ENCODE measurements around the gene NFX1. TPM values are rescaled to one million over a fixed set of nuclear protein-coding genes. Genes with fewer than 3 reads are reported as not detected.

Gene NFX1
- total and polyA plus RNA-seq, 9 of the 15 experiments (the other 6 are each of a cell fraction or from before 2014, with no cell fraction given) = 8.8 to 38.9 (median 26.8) TPM

DNA sequence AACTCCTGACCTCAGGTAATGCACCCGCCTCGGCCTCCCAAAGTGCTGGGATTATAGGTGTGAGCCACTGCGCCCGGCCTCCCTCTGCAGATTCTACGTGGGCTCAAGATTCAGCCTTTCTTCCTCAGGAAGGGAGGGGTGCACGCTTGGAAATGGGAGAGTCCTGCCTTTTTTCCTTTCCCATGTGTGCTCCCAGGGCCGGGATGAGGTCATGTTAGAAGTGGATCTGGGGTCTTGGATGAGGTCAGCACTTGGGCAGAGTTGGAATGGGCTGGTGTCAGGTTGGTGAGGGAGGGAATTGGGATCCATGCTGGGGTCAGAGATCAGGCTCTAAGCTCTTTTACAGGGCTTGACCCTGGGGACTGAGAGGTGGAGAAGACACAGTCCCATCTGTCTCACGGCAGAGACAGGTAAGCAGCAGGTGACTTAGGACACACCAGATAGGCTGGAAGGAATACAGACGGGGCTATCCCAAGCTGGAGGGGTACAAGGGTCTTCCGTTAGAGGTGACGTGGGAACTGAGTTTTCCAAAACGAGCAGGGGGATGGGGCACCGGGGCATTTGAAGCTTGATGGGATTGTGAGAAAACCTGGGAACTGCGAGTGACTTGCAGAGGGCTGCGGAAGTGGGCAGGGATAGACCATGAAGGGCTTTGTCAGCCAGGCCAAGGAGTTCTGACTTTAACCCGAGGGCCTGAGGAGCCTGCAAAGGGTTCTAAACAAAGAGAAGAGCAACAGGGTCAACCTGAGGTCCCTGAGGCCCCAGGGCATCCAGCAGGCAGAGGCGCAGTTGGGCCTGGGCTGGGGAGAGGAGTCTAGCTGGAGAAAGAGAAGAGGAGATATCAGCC, 113.8 kb downstream of the NFX1 start:
- FAIRE-seq = no peak
- Histone ChIP-seq H4K20me1 (replicated peaks; ENCODE audit: control insufficient read depth, insufficient read depth, low read length) (no peaks in the 10 kb centered on the region), H3K27ac (ENCODE audit: extremely low read depth, low read depth, low read length) (no peak overlapping the region), H3K4me1 (replicated peaks in 1 of 2; ENCODE audit: control insufficient read depth in 2 of 2, insufficient read depth in 2 of 2, low read length in 2 of 2) (peaks cover 2 to 35% of the 10 kb centered on the region in 2 experiments; a peak in 2 of 5 replicates), H3K4me2 (ENCODE audit: insufficient read depth, low read length) (no peak overlapping the region), H2AFZ (ENCODE audit: low read depth, low read length) (no peak overlapping the region), H3K9ac (ENCODE audit: insufficient read depth in 1 of 2, low read depth in 2 of 2, low read length in 2 of 2) (peak overlapping the region in 1 of 2 experiments; percentile 26; a peak in 1 of 4 replicates), H3K4me3 (no peak overlapping the region), H3K27me3 (ENCODE audit: control insufficient read depth in 2 of 2, insufficient read depth in 2 of 2, low read length in 2 of 2) (no peaks in the 10 kb centered on the region), H3K79me2 (ENCODE audit: control insufficient read depth, insufficient read depth, low read length) (no peaks in the 10 kb centered on the region), H3K9me1 (ENCODE audit: control insufficient read depth, insufficient read depth, low read length) (no peaks in the 10 kb centered on the region), H3K36me3 (ENCODE audit: control insufficient read depth, insufficient read depth, low read length) (no peaks in the 10 kb centered on the region), H3K9me3 (replicated peaks; ENCODE audit: control insufficient read depth, insufficient read depth, low read depth, low read length) (no peaks in the 10 kb centered on the region)
- WGBS (ENCODE audit: insufficient coverage, low coverage, missing lambda C conversion rate) = 68% methylated on average over 16 of the region's 17 CpGs
- intact Hi-C loops (cut with micrococcal nuclease) = loop anchor here (1.0 to 10.0 kb wide), 3 partner anchors 43 to 221 kb away; partner anchors contain the start of gene AQP3
- ChIA-PET POLR2A (interaction anchor here (0.6 to 1.0 kb wide), 2 partner anchors 29 to 57 kb away, joined by 3 read pairs; no protein-coding TSS in a partner anchor), CTCF (ENCODE audit: low intra/inter-chr PET ratio) (interaction anchor here (0.7 kb wide), 1 partner anchor 27 kb away, joined by 6 read pairs; no protein-coding TSS in a partner anchor)
- DNase-seq (ENCODE audit: extremely low read depth in 1 of 4, low spot score in 3 of 4) = peak in 1 of 4 experiments; percentile 3
- in situ Hi-C loops (cut with MboI) = loop anchor here (10.0 kb wide), 1 partner anchor 61 kb away; no protein-coding TSS in a partner anchor
- ATAC-seq = no peak
- no TSS peak for BruUV-seq (replicated peaks)
- TF ChIP-seq, protein P1, sequence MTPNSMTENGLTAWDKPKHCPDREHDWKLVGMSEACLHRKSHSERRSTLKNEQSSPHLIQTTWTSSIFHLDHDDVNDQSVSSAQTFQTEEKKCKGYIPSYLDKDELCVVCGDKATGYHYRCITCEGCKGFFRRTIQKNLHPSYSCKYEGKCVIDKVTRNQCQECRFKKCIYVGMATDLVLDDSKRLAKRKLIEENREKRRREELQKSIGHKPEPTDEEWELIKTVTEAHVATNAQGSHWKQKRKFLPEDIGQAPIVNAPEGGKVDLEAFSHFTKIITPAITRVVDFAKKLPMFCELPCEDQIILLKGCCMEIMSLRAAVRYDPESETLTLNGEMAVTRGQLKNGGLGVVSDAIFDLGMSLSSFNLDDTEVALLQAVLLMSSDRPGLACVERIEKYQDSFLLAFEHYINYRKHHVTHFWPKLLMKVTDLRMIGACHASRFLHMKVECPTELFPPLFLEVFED (CRISPR knock-in tag; conservative IDR thresholded peaks at IDR 0.05) = no peak
- TF ChIP-seq, protein P2, sequence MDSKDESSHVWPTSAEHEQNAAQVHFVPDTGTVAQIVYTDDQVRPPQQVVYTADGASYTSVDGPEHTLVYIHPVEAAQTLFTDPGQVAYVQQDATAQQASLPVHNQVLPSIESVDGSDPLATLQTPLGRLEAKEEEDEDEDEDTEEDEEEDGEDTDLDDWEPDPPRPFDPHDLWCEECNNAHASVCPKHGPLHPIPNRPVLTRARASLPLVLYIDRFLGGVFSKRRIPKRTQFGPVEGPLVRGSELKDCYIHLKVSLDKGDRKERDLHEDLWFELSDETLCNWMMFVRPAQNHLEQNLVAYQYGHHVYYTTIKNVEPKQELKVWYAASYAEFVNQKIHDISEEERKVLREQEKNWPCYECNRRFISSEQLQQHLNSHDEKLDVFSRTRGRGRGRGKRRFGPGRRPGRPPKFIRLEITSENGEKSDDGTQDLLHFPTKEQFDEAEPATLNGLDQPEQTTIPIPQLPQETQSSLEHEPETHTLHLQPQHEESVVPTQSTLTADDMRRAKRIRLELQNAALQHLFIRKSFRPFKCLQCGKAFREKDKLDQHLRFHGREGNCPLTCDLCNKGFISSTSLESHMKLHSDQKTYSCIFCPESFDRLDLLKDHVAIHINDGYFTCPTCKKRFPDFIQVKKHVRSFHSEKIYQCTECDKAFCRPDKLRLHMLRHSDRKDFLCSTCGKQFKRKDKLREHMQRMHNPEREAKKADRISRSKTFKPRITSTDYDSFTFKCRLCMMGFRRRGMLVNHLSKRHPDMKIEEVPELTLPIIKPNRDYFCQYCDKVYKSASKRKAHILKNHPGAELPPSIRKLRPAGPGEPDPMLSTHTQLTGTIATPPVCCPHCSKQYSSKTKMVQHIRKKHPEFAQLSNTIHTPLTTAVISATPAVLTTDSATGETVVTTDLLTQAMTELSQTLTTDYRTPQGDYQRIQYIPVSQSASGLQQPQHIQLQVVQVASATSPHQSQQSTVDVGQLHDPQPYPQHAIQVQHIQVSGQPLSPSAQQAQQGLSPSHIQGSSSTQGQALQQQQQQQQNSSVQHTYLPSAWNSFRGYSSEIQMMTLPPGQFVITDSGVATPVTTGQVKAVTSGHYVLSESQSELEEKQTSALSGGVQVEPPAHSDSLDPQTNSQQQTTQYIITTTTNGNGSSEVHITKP (IDR thresholded peaks at IDR 0.05; ENCODE audit: partially characterized antibody) = no peak
- TF ChIP-seq, protein P3, sequence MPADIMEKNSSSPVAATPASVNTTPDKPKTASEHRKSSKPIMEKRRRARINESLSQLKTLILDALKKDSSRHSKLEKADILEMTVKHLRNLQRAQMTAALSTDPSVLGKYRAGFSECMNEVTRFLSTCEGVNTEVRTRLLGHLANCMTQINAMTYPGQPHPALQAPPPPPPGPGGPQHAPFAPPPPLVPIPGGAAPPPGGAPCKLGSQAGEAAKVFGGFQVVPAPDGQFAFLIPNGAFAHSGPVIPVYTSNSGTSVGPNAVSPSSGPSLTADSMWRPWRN (IDR thresholded peaks at IDR 0.05; ENCODE audit: low read depth) = no peak
- TF ChIP-seq MAFG (tag; conservative IDR thresholded peaks at IDR 0.05) (no peak), NELFE (IDR thresholded peaks at IDR 0.05; ENCODE audit: insufficient read depth, insufficient read length) (no peak), CXXC5 (CRISPR knock-in tag; IDR thresholded peaks at IDR 0.05) (no peak), ZNF3 (CRISPR knock-in tag; IDR thresholded peaks at IDR 0.05) (no peak), RBM25 (IDR thresholded peaks at IDR 0.05; ENCODE audit: low read depth, low read length, severe bottlenecking) (no peak), ZSCAN29 (IDR thresholded peaks at IDR 0.05) (no peak), ZFX (CRISPR knock-in tag; IDR thresholded peaks at IDR 0.05) (no peak), HEY1 (CRISPR knock-in tag; IDR thresholded peaks at IDR 0.05; ENCODE audit: borderline replicate concordance) (no peak), TBL1XR1 (IDR thresholded peaks at IDR 0.05; ENCODE audit: low read length in 2 of 2) (no peak)
- TF ChIP-seq, protein P4, sequence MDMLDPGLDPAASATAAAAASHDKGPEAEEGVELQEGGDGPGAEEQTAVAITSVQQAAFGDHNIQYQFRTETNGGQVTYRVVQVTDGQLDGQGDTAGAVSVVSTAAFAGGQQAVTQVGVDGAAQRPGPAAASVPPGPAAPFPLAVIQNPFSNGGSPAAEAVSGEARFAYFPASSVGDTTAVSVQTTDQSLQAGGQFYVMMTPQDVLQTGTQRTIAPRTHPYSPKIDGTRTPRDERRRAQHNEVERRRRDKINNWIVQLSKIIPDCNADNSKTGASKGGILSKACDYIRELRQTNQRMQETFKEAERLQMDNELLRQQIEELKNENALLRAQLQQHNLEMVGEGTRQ (CRISPR knock-in tag; IDR thresholded peaks at IDR 0.05) = no peak

Measured in K562 (cell line).